HFFc6 (cell line): Measurements from ENCODE around the gene CADM1. TPM values are rescaled to one million over a fixed set of nuclear protein-coding genes. Genes with fewer than 3 reads are reported as not detected.

Experiments
- DNase-seq: peaks from one replicate; pipeline ENCODE4 v3.0.0-alpha.2; 2018
- H3K27ac Mint-ChIP-seq: 2 replicates; pipeline ENCODE4 v1.8.0; 2020; ENCODE audit warnings: mild to moderate bottlenecking, mixed read lengths
- H3K27me3 Mint-ChIP-seq: 2 replicates; pipeline ENCODE4 v1.8.0; 2021; ENCODE audit warnings: mild to moderate bottlenecking, moderate library complexity, mixed read lengths; ENCODE audit not compliant: insufficient read depth
- H3K36me3 Mint-ChIP-seq: 2 replicates; pipeline ENCODE4 v1.8.0; 2021; ENCODE audit warnings: low read depth, mixed read lengths
- H3K4me1 Mint-ChIP-seq: 2 replicates; pipeline ENCODE4 v1.8.0; 2020; ENCODE audit warnings: low read depth, mixed read lengths
- H3K4me3 Mint-ChIP-seq: 2 replicates; pipeline ENCODE4 v1.8.0; 2020; ENCODE audit warnings: mild to moderate bottlenecking, moderate library complexity, mixed read lengths
- H3K9me3 Mint-ChIP-seq: 2 replicates; pipeline ENCODE4 v1.8.0; 2020; ENCODE audit warnings: mild to moderate bottlenecking, mixed read lengths
- CTCF ChIP-seq: fragments of 200-600 bp; sonication (generic); IDR thresholded peaks from 2 replicates; pipeline ENCODE4 v1.5.0; 2021; ENCODE audit warnings: antibody characterized with exemption, mild to moderate bottlenecking
- total RNA-seq, 6 experiments: library from RNA; stranded (reverse); fragmentation: NEBNext Ultra II Directional; extraction: Animal tissue kit (Norgen Biotek cat#: 25700); gene quantifications; 2 replicates in 1 of 6; 3 replicates in 5 of 6; pipeline ENCODE4 v1.2.3, GENCODE V29; 2021

Gene CADM1
- total RNA-seq, 6 experiments from 2014 or later, result not detected

GRCh38 chr11:115249061-115249578 lies 255.1 kb downstream of the CADM1 start:
- TF ChIP-seq CTCF, result no peak
- Mint-ChIP-seq H3K27ac (no peak overlapping the region), H3K9me3 (peaks cover 18% of the 10 kb centered on the region), H3K27me3 (no peaks in the 10 kb centered on the region), H3K4me3 (no peak overlapping the region), H3K4me1 (no peaks in the 10 kb centered on the region), H3K36me3 (no peaks in the 10 kb centered on the region)
- no peak for DNase-seq

- TF ChIP-seq CTCF, result no peak
- no peak overlapping the region for H3K4me3 Mint-ChIP-seq
- DNase-seq, result no peak
- H3K27me3 Mint-ChIP-seq, result no peaks in the 10 kb centered on the region
- no peaks in the 10 kb centered on the region for H3K36me3 Mint-ChIP-seq
- no peak overlapping the region for H3K27ac Mint-ChIP-seq
- peaks cover 18% of the 10 kb centered on the region for H3K9me3 Mint-ChIP-seq
- no peaks in the 10 kb centered on the region for H3K4me1 Mint-ChIP-seq
These were observed 256.3 kb downstream of the CADM1 start for GRCh38 chr11:115247953-115248352.

GRCh38 chr11:115247361-115247760 lies 256.9 kb downstream of the CADM1 start:
- no peak for TF ChIP-seq CTCF
- H3K4me3 Mint-ChIP-seq, result no peak overlapping the region
- H3K36me3 Mint-ChIP-seq, result no peaks in the 10 kb centered on the region
- DNase-seq, result no peak
- no peaks in the 10 kb centered on the region for H3K27me3 Mint-ChIP-seq
- H3K4me1 Mint-ChIP-seq, result no peaks in the 10 kb centered on the region
- no peak overlapping the region for H3K27ac Mint-ChIP-seq
- H3K9me3 Mint-ChIP-seq, result peaks cover 18% of the 10 kb centered on the region

GRCh38 chr11:115244758-115245157 lies 259.5 kb downstream of the CADM1 start:
- TF ChIP-seq CTCF, result no peak
- Mint-ChIP-seq H3K4me1 (no peaks in the 10 kb centered on the region), H3K36me3 (no peaks in the 10 kb centered on the region), H3K27ac (no peak overlapping the region), H3K27me3 (no peaks in the 10 kb centered on the region), H3K4me3 (no peak overlapping the region), H3K9me3 (peaks cover 42% of the 10 kb centered on the region)
- DNase-seq, result no peak

GRCh38 chr11:115244296-115244695 lies 259.9 kb downstream of the CADM1 start:
- TF ChIP-seq CTCF, result no peak
- no peaks in the 10 kb centered on the region for H3K27me3 Mint-ChIP-seq
- H3K4me3 Mint-ChIP-seq, result no peak overlapping the region
- H3K36me3 Mint-ChIP-seq, result no peaks in the 10 kb centered on the region
- H3K27ac Mint-ChIP-seq, result no peak overlapping the region
- no peak for DNase-seq
- no peaks in the 10 kb centered on the region for H3K4me1 Mint-ChIP-seq
- H3K9me3 Mint-ChIP-seq, result peaks cover 44% of the 10 kb centered on the region

- no peaks in the 10 kb centered on the region for H3K4me1 Mint-ChIP-seq
- H3K36me3 Mint-ChIP-seq, result no peaks in the 10 kb centered on the region
- DNase-seq, result no peak
- H3K27me3 Mint-ChIP-seq, result no peaks in the 10 kb centered on the region
- H3K4me3 Mint-ChIP-seq, result no peak overlapping the region
- peaks cover 48% of the 10 kb centered on the region for H3K9me3 Mint-ChIP-seq
- no peak overlapping the region for H3K27ac Mint-ChIP-seq
- no peak for TF ChIP-seq CTCF
These were observed 261.2 kb downstream of the CADM1 start for GRCh38 chr11:115242982-115243381.
